Heart left ventricle (tissue), 16 donors: ENCODE data around the gene KCNE4. TPM values are rescaled to one million over a fixed set of nuclear protein-coding genes. Genes with fewer than 3 reads are reported as not detected.

Source experiments
- ATAC-seq, 4 donors: fragments of 200-7000 bp; cut with Tn5 transposase; one replicate each; pipeline ENCODE4 v1.9.1; 2020 to 2022; ENCODE audit warnings: moderate library complexity in 4 of 4, mild to moderate bottlenecking in 3 of 4, moderate number of reproducible peaks in 1 of 4
- DNase-seq, 5 donors: peaks; one replicate each; pipeline ENCODE4 v3.0.0-alpha.2; 2020
- H3K27ac ChIP-seq, 12 donors: fragments of 200-600 bp; sonication (generic) in 4 of 12; one replicate each; pipeline versions ENCODE4 v1.5.0 to v1.8.0; 2016 to 2022; ENCODE audit warnings: mild to moderate bottlenecking in 2 of 12
- H3K27me3 ChIP-seq, 9 donors: fragments of 200-600 bp; sonication (generic) in 2 of 9; one replicate each; pipeline versions ENCODE4 v1.5.1 to v1.8.0; 2016 to 2022; ENCODE audit warnings: mild to moderate bottlenecking in 3 of 9
- H3K36me3 ChIP-seq, 9 donors: fragments of 200-600 bp; sonication (generic) in 2 of 9; one replicate each; pipeline versions ENCODE4 v1.5.0 to v1.8.0; 2018 to 2022; ENCODE audit warnings: mild to moderate bottlenecking in 2 of 9
- H3K4me1 ChIP-seq, 12 donors: fragments of 200-600 bp; sonication (generic) in 4 of 12; one replicate each; pipeline versions ENCODE4 v1.5.0 to v1.8.0; 2016 to 2022; ENCODE audit warnings: mild to moderate bottlenecking in 3 of 12
- H3K4me3 ChIP-seq, 12 donors: fragments of 200-600 bp; sonication (generic) in 4 of 12; one replicate each; pipeline versions ENCODE4 v1.5.0 to v1.8.0; 2017 to 2022; ENCODE audit warnings: mild to moderate bottlenecking in 9 of 12, moderate library complexity in 4 of 12
- H3K9me3 ChIP-seq, 12 donors: fragments of 200-600 bp; sonication (generic) in 4 of 12; one replicate each; pipeline versions ENCODE4 v1.5.0 to v1.8.0; 2016 to 2022; ENCODE audit warnings: mild to moderate bottlenecking in 1 of 12
- CTCF ChIP-seq, 12 donors: fragments of 200-600 bp; sonication (generic) in 4 of 12; IDR thresholded peaks; one replicate each; pipeline versions ENCODE4 v1.5.0 to v1.8.0; 2018 to 2022; ENCODE audit warnings: antibody characterized with exemption in 12 of 12, mild to moderate bottlenecking in 5 of 12
- POLR2A ChIP-seq, 2 donors: fragments of 450-650 bp; IDR thresholded peaks; one replicate each; pipeline ENCODE4 v1.6.1; 2017; ENCODE audit warnings: antibody characterized with exemption in 2 of 2, mild to moderate bottlenecking in 2 of 2, moderate library complexity in 2 of 2
- WGBS, 4 donors: extraction: QIAGEN DNeasy Blood & Tissue Kit in 2 of 4; methylation state at CpG; one replicate each; pipeline versions ENCODE4 v1.1.5 to v1.1.7; 2013 to 2018; 5-methylcytosine and 5-hydroxymethylcytosine counted together
- intact Hi-C, 10 donors: fragments of 100-400 bp; cut with DNase I; formaldehyde crosslinking; loops; one replicate each; pipeline versions ENCODE4 v1.11.1 to v1.14.2; 2022
- polyA plus RNA-seq, 2 donors: library from polyadenylated mRNA; stranded (reverse); fragments of 200-250 nt; gene quantifications; one replicate each; pipeline ENCODE4 v1.2.3, GENCODE V29; 2013
- total RNA-seq, 9 donors: library from RNA; depleted of rRNA in 2 of 9; stranded (reverse); fragments of >200 nt in 2 of 9; fragmentation: NEBNext Ultra II Directional in 3 of 9; extraction: Animal tissue kit (Norgen Biotek cat#: 25700) in 3 of 9; gene quantifications; one replicate each; pipeline versions ENCODE4 v1.1.0 to v1.2.4, GENCODE V29; 2016 to 2023
- donor health status: ischemic (EF 13 %, LVEDD 7.1; RV severe dilation, severe dysfunction).
- donor health status: healthy with polysubstance abuse.
- donor health status: DM: no; HTN: yes; CAD: no.
- donor health status: DM: no; HTN: no; CAD: no.
- donor health status: ischemic (EF 25% LVEDD 6.9; RV normal size, moderate dysfunction).
- donor health status: ischemic (EF 25% LVEDD 5.7; RV mildly dilated, moderate dysfunction).
- donor health status: healthy.
- donor health status: DM: yes; HTN: yes; CAD: no.
- donor health status: ischemic (EF 35%, LVEDD 5.7; RV mildly dilated, moderate dysfunction).
- donor health status: nonischemic (EF 11% LVEDD 7.7; RV severe dilation, severe dysfunction).
- donor health status: DM: yes; HTN: yes; CAD: no.
- donor health status: PGD.
- donor health status: ischemic (EF 29% LVEDD 5.4; RV normal size, mild dysfunction).
- donor health status: nonischemic (EF 23%, LVEDD 6.1; RV moderate dilation, normal function).

KCNE4 gene
- total and polyA plus RNA-seq, 11 donors = 0.69 to 3.7 (median 1.6) TPM

DNA sequence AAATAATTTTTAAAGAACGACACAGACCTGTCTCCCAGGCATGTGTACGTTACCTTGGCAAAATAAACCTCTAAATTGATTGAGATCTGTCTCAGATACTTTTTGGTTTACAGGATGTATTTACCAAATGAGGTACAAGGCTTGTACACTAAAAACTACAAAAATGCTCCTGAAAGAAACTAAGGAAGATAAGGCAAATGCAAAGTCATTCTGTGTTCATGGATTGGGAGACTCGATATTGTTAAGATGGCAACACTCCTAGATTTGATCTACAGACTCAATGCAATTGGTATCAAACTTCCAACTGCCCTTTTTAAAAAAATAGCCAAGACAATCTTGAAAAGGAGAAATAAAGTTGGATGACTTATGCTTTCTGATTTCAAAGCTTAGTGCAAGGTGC, 11.5 kb upstream of the KCNE4 start:
- Histone ChIP-seq H3K36me3 (no peaks in the 10 kb centered on the region), H3K9me3 (no peaks in the 10 kb centered on the region), H3K4me1 (peaks cover 0 to 20% (median 1%) of the 10 kb centered on the region in 12 donors), H3K4me3 (no peak overlapping the region), H3K27me3 (no peaks in the 10 kb centered on the region), H3K27ac (no peak overlapping the region)
- 87 to 98% (median 95%) methylated on average over 3 of the region's 3 CpGs for WGBS, 4 donors
- ATAC-seq (no peak), DNase-seq (no peak)
- intact Hi-C loops = loop anchor here in 3 of 10 donors (5.0 to 10.0 kb wide), 3 partner anchors 33 to 46 kb away; no protein-coding TSS in a partner anchor
- TF ChIP-seq POLR2A (IDR thresholded peaks at IDR 0.05) = no peak
- TF ChIP-seq CTCF (IDR thresholded peaks at IDR 0.05) = no peak

GRCh38 chr2:223041527-223042109, 10.4 kb upstream of the KCNE4 start:
- peak; percentile 67 to 84 (median 78) for DNase-seq
- peaks cover 0 to 20% (median 1%) of the 10 kb centered on the region in 12 donors for H3K4me1 ChIP-seq
- no peak for TF ChIP-seq CTCF (IDR thresholded peaks at IDR 0.05)
- TF ChIP-seq POLR2A (IDR thresholded peaks at IDR 0.05) = peak in 1 of 2 donors; percentile 37

DNA sequence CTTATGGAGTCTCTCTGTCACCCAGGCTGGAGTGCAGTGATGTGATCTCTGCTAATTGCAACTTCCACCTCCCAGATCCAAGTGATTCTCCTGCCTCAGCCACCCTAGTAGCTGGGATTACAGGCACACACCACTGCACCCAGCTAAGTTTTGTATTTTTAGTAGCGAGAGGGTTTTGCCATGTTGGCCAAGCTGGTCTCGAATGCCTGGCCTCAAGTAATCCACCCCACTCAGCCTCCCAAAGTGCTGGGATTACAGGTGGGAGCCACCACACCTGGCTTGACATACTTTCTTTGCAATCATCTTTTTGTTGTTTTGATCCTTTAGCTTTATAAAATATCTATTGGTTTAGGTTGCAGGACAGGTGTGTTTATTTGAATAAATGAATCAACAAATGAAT, 9.7 kb upstream of the KCNE4 start:
- peaks cover 0 to 20% (median 5%) of the 10 kb centered on the region in 12 donors for H3K4me1 ChIP-seq
- H3K27me3 ChIP-seq = no peaks in the 10 kb centered on the region
- DNase-seq (no peak), ATAC-seq (no peak)
- H3K9me3 ChIP-seq = no peaks in the 10 kb centered on the region
- H3K4me3 ChIP-seq = no peak overlapping the region
- H3K36me3 ChIP-seq = no peaks in the 10 kb centered on the region
- peak overlapping the region in 2 of 12 donors; percentile 22 to 38 for H3K27ac ChIP-seq
- TF ChIP-seq POLR2A (IDR thresholded peaks at IDR 0.05) = no peak
- TF ChIP-seq CTCF (IDR thresholded peaks at IDR 0.05) = no peak
- WGBS, 4 donors = 95 to 100% (median 97%) methylated on average over 2 of the region's 2 CpGs
- intact Hi-C loops = loop anchor here in 3 of 10 donors (5.0 to 10.0 kb wide), 3 partner anchors 35 to 47 kb away; no protein-coding TSS in a partner anchor

More at GRCh38 chr2:223041527-223042109, 10.4 kb upstream of the KCNE4 start:
- Histone ChIP-seq H3K36me3 (no peaks in the 10 kb centered on the region), H3K27ac (peak overlapping the region in 6 of 12 donors; percentile 33 to 71 (median 48)), H3K4me3 (peak overlapping the region in 1 of 12 donors; percentile 21), H3K9me3 (no peaks in the 10 kb centered on the region), H3K27me3 (no peaks in the 10 kb centered on the region)
- intact Hi-C loops = loop anchor here in 3 of 10 donors (5.0 to 10.0 kb wide), 3 partner anchors 34 to 47 kb away; no protein-coding TSS in a partner anchor
- ATAC-seq = peak; percentile 82 to 99 (median 93)
- WGBS, 4 donors = 19 to 47% (median 32%) methylated on average over 4 of the region's 4 CpGs

- no peak for TF ChIP-seq CTCF (IDR thresholded peaks at IDR 0.05)
- TF ChIP-seq POLR2A (IDR thresholded peaks at IDR 0.05) = no peak
- intact Hi-C loops = loop anchor here in 3 of 10 donors (5.0 to 10.0 kb wide), 3 partner anchors 35 to 48 kb away; no protein-coding TSS in a partner anchor
- Histone ChIP-seq H3K36me3 (no peaks in the 10 kb centered on the region), H3K4me1 (peaks cover 0 to 20% (median 8%) of the 10 kb centered on the region in 12 donors), H3K27ac (peak overlapping the region in 1 of 12 donors; percentile 25), H3K4me3 (no peak overlapping the region), H3K9me3 (no peaks in the 10 kb centered on the region), H3K27me3 (no peaks in the 10 kb centered on the region)
- 83 to 100% (median 86%) methylated on average over 1 of the region's 1 CpG for WGBS, 4 donors
- ATAC-seq = no peak
- DNase-seq = no peak
These were observed 9.3 kb upstream of the KCNE4 start for GRCh38 chr2:223042704-223043118.
